Thyroid gland (tissue), 4 donors: ENCODE data around the gene BNIP3.

Experiments used
- CTCF ChIP-seq, 6 experiments: fragments of 200-600 bp in 3 of 6; fragments of 450-650 bp in 3 of 6; sonication (generic) in 3 of 6; IDR thresholded peaks; one replicate each; pipeline ENCODE4 v1.5.1; 2016 to 2019; ENCODE audit warnings: antibody characterized with exemption in 6 of 6, mild to moderate bottlenecking in 2 of 6, inconsistent platforms in 1 of 6, moderate library complexity in 1 of 6
- POLR2A ChIP-seq, 2 donors: fragments of 450-650 bp; IDR thresholded peaks; one replicate each; pipeline ENCODE4 v1.6.1; 2017; ENCODE audit warnings: antibody characterized with exemption in 2 of 2, mild to moderate bottlenecking in 2 of 2, moderate library complexity in 1 of 2

- TF ChIP-seq CTCF (IDR thresholded peaks at IDR 0.05) (no peak), POLR2A (IDR thresholded peaks at IDR 0.05) (no peak)
Measured at GRCh38 chr10:131925011-131925649, 56.6 kb downstream of the BNIP3 start.
